ENCODE data around the gene SAMD11. TPM values are rescaled to one million over a fixed set of nuclear protein-coding genes. Genes with fewer than 3 reads are reported as not detected.

Gene SAMD11
- total and polyA plus RNA-seq, 10 of the 15 experiments (the other 5 are each of a cell fraction or from before 2014, with no cell fraction given): 0.04 to 0.31 (median 0.19) TPM; not detected in 6

GRCh38 chr1:970242-970972 is 46.7 kb downstream of the SAMD11 start (continued):
- TF ChIP-seq BMI1 (IDR thresholded peaks at IDR 0.05; ENCODE audit: borderline replicate concordance): no peak
- TF ChIP-seq JUND (IDR thresholded peaks at IDR 0.05; ENCODE audit: low read depth, low read length): no peak
- no peak for TF ChIP-seq POLR2AphosphoS5 (IDR thresholded peaks at IDR 0.05; ENCODE audit: low read length)
- TF ChIP-seq TCF12 (IDR thresholded peaks at IDR 0.05; ENCODE audit: low read depth, low read length): no peak
- TF ChIP-seq CHD1 (IDR thresholded peaks at IDR 0.05; ENCODE audit: low read depth, low read length): no peak
- no peak for TF ChIP-seq SMARCA5 (IDR thresholded peaks at IDR 0.05)
- no peak for TF ChIP-seq BACH1 (IDR thresholded peaks at IDR 0.05; ENCODE audit: borderline replicate concordance)
- no peak for TF ChIP-seq CBX5 (IDR thresholded peaks at IDR 0.05; ENCODE audit: low read depth)

DNA sequence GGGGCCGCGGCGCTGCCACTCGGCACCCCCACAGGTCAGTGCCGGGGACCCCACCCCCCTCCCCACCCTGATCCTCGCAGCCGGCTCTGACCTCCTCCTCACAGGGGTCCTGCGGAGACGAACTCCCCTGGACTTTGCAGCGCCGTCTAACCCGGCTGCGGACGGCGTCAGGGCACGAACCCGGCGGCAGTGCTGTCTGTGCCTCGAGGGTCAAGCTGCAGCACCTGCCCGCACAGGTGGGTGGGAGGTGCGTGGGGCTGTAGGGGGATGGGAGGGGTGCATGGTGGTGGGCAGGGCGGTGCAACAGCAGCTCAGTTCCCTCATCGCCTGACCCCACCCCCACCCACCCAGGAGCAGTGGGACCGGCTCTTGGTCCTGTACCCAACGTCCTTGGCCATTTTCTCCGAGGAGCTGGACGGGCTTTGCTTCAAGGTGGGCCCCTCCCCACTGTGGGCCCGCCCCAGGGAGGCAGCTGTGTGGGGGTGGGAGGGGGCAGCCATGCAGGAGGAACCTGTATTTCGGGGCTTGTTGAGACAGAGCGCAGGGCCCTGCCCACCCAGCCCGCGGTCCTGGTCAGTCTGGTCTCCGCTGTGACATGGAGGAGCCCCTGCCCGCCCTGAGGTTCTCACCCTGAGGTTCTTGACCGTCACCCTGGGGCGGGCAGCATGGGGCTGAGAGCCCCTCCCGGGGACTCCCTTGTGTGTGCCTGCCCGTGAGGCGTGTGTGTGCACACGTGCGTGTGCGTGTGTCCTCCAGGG is 47.4 kb downstream of the SAMD11 start:
- Histone ChIP-seq H2AFZ (ENCODE audit: control insufficient read depth, low read depth, low read length) (no peak overlapping the region), H3K27ac (ENCODE audit: control insufficient read depth, insufficient read depth) (no peak overlapping the region), H3K4me3 (no peak overlapping the region), H3K9me3 (replicated peaks; ENCODE audit: control insufficient read depth, insufficient read depth, low read length) (no peaks in the 10 kb centered on the region), H4K20me1 (ENCODE audit: control insufficient read depth, insufficient read depth) (no peaks in the 10 kb centered on the region), H3K27me3 (replicated peaks in 1 of 2; ENCODE audit: control insufficient read depth in 2 of 2, insufficient read depth in 2 of 2, low read length in 1 of 2) (no peaks in the 10 kb centered on the region), H3K9ac (ENCODE audit: control insufficient read depth, insufficient read depth, low read length) (no peak overlapping the region), H3K4me2 (ENCODE audit: control insufficient read depth, insufficient read depth) (no peak overlapping the region), H3K36me3 (ENCODE audit: control insufficient read depth in 2 of 2, insufficient read depth in 2 of 2, low read length in 1 of 2) (no peaks in the 10 kb centered on the region), H3K4me1 (ENCODE audit: control insufficient read depth, insufficient read depth, low read length) (peaks cover 5% of the 10 kb centered on the region), H3K79me2 (ENCODE audit: control insufficient read depth, insufficient read depth, low read length) (no peaks in the 10 kb centered on the region)
- TF ChIP-seq, protein P1, sequence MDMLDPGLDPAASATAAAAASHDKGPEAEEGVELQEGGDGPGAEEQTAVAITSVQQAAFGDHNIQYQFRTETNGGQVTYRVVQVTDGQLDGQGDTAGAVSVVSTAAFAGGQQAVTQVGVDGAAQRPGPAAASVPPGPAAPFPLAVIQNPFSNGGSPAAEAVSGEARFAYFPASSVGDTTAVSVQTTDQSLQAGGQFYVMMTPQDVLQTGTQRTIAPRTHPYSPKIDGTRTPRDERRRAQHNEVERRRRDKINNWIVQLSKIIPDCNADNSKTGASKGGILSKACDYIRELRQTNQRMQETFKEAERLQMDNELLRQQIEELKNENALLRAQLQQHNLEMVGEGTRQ (IDR thresholded peaks at IDR 0.05; ENCODE audit: borderline replicate concordance, low read depth, low read length): no peak
- TF ChIP-seq RB1 (IDR thresholded peaks at IDR 0.05; ENCODE audit: borderline replicate concordance): no peak
- TF ChIP-seq, protein P2, sequence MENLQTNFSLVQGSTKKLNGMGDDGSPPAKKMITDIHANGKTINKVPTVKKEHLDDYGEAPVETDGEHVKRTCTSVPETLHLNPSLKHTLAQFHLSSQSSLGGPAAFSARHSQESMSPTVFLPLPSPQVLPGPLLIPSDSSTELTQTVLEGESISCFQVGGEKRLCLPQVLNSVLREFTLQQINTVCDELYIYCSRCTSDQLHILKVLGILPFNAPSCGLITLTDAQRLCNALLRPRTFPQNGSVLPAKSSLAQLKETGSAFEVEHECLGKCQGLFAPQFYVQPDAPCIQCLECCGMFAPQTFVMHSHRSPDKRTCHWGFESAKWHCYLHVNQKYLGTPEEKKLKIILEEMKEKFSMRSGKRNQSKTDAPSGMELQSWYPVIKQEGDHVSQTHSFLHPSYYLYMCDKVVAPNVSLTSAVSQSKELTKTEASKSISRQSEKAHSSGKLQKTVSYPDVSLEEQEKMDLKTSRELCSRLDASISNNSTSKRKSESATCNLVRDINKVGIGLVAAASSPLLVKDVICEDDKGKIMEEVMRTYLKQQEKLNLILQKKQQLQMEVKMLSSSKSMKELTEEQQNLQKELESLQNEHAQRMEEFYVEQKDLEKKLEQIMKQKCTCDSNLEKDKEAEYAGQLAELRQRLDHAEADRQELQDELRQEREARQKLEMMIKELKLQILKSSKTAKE (IDR thresholded peaks at IDR 0.05; ENCODE audit: low read depth, poor library complexity, severe bottlenecking): no peak
- DNase-seq (ENCODE audit: low read depth, low spot score) (no peak), FAIRE-seq (no peak), ATAC-seq (no peak)
- SMC1A ChIA-PET (ENCODE audit: uncharacterized antibody, unreplicated experiment): no interaction called here
- BruUV-seq (replicated peaks): no TSS peak
- POLR2A ChIA-PET: no interaction called here
- intact Hi-C loops (cut with micrococcal nuclease; ENCODE audit: unreplicated experiment): no loop called here
- whole genome bisulfite sequencing (ENCODE audit: insufficient coverage, insufficient replicate concordance, low lambda C conversion rate, missing lambda C conversion rate): 27% methylated on average over 22 of the region's 42 CpGs
- in situ Hi-C loops (cut with MboI): no loop called here
- RAD21 ChIA-PET (ENCODE audit: unreplicated experiment): no interaction called here
- CTCF ChIA-PET: no interaction called here
